ENCODE measurements around the gene TPPP2.
"Not testable (repeated sequence)": the region's sequence is repeated elsewhere in the genome, so short reads cannot be mapped to it uniquely, and the experiment has no call there.

The TPPP2 gene

GRCh38 chr14:21039585-21040369 lies 9.8 kb downstream of the TPPP2 start:
- DNase-seq, result no peak

DNA sequence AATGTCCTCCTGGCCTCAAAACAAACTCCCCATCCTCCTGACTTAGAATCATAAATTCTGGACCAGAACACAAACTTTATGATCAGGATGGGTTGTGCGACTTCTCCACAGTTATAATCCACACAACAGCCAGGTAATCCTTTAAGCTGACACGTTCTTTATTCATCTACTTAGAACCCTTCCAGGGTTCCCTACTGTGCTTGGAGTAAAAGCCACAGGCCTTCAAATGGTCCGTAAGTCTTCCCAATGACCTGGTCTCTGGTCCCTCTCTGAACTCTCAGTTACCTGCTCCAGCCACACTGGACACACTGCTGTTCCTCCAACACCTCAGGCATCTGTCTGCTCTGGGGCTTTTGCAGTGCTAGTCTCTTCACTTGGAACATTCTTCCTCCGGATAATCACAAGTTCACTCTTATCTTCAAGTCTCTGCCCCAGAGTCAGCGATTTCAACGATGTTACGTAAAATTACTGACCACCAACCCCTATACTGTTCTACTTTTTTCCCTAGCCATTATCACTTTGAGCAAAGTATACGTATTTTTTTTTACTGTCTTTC lies 10.4 kb downstream of the TPPP2 start:
- DNase-seq, result no peak

DNA sequence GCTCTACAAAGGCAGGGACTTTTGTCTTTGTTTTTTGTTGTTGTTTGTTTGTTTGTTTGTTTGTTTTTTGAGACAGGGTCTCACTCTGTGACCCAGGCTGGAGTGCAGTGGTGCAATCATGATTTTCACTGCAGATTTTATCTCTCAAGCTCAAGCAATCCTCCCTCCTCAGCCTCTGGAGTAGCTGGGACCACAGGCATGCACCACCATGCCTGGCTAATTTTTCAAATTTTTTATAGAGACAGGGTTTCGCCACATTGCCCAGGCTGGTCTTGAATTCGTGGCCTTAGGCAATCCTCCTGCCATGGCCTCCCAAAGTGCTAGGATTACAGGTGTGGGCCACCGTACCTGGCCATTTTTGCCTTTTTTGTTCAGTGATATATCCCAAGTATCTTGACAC lies 10.9 kb downstream of the TPPP2 start:
- DNase-seq, result not testable (repeated sequence)

GRCh38 chr14:21041676-21042433 lies 11.8 kb downstream of the TPPP2 start, which contains the start of gene RNASE7:
Gene RNASE7 (plus strand): TSS chr14:21042362. CDS start chr14:21042993, 631 bp downstream.
- DNase-seq, result no peak

DNA sequence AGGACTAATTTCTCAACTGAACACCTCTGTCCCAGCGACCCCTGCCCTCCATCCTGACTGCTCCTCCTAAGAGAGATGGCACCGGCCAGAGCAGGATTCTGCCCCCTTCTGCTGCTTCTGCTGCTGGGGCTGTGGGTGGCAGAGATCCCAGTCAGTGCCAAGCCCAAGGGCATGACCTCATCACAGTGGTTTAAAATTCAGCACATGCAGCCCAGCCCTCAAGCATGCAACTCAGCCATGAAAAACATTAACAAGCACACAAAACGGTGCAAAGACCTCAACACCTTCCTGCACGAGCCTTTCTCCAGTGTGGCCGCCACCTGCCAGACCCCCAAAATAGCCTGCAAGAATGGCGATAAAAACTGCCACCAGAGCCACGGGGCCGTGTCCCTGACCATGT lies 12.9 kb downstream of the TPPP2 start:
- no peak for DNase-seq

DNA sequence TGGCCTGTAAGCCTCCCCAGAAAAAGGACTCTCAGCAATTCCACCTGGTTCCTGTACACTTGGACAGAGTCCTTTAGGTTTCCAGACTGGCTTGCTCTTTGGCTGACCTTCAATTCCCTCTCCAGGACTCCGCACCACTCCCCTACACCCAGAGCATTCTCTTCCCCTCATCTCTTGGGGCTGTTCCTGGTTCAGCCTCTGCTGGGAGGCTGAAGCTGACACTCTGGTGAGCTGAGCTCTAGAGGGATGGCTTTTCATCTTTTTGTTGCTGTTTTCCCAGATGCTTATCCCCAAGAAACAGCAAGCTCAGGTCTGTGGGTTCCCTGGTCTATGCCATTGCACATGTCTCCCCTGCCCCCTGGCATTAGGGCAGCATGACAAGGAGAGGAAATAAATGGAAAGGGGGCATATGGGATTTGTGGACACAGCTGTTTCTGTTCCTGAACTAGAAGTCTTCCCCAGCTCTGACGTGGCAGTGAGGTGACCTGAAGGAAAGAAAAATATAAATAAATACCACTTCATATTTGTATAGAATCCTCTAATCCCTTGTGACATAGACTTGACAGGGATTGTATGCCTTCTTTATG lies 13.5 kb downstream of the TPPP2 start:
- DNase-seq, result no peak

- peak; percentile 20 for DNase-seq
Measured at GRCh38 chr14:21043974-21044618, 14.1 kb downstream of the TPPP2 start.

- DNase-seq, result no peak
Measured at GRCh38 chr14:21047378-21047781, 17.4 kb downstream of the TPPP2 start.

DNA sequence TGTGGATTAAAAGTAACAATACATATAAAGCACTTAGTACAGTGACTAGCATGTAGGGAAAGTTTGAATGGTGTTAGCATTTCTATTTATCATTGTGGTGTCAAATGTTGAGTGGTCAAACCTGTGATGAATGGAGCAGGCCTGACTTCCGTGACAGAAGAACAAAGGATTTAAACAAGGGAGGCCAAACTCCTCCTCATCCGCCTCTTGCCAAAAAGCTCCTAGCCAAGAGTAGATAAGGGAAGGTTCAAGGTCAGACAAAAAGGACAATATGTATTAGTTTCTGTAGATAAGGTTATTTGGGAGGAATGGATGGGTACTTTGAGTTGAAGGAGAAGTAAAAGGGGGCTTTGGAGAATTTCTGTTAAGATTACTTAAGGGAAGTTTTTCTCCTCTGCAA lies 18.6 kb downstream of the TPPP2 start:
- DNase-seq, result no peak

GRCh38 chr14:21049271-21049673 lies 19.3 kb downstream of the TPPP2 start:
- no peak for DNase-seq

GRCh38 chr14:21050597-21050996 lies 20.6 kb downstream of the TPPP2 start:
- DNase-seq, result no peak

DNA sequence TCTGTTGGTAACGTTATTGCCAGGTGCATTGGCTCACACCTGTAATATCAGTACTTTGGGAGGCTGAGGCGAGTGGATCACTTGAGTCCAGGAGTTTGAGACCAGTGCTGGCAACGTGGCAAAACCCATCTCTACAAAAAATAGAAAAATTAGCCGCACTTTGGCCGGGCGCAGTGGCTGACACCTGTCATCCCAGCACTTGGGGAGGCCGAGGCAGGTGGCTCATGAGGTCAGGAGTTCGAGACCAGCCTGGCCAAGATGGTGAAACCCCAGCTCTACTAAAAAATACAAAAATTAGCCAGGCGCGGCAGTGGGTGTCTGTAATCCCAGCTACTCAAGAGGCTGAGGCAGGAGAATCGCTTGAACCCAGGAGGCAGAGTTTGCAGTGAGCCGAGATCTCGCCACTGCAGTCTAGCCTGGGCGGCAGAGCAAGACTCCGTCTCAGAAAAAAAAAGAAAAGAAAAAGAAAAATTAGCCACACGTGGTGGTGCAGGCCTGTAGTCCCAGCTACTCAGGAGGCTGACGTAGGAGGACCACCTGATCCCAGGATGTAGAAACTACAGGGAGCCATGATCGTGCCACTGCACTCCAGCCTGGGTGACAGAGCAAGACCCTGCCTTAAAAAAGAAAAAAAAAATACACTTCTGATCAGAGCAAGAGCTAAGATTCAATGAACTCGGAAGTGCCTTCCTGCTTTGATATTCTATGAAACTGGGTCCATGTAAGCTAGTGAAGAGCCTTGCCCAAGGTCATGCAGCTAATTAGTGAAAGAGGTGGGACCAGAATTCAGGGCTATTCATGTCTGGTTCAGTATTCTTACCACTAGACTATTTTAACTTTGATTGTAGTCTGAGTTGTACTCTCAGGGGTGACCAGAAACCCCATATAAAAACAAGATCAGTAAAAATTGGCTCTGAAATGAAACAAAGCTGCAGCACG lies 23.4 kb downstream of the TPPP2 start:
- no peak for DNase-seq

DNA sequence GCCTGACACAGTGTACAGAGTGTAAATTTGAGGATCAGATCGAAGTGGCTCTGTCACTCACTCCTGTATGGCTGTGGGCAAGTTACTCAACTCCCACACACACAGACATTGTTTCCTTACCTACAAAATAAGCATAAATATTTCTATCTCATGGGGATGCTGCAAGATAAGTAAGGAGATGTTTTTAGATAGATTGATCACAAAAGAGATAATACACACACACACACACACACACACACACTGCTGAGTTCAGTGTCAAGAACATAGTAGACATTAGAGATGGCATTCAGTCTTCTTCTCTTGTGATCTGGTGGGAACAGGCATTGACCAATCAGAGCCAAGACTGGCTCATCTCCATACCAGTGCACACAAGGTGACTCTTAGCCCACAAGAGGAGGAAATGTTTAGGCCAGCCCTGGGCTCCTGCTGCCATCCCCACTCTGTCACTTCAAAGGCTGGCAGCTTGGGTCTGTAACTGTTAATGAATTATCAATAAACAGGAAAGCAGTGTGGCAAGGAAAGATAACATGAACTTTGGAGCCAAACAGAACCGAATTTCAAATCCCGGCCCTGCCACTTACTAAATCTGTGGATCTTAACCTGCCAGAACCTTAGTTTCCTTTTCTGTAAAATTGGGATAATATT lies 24.2 kb downstream of the TPPP2 start:
- DNase-seq, result no peak

GRCh38 chr14:21054768-21055145 lies 24.7 kb downstream of the TPPP2 start:
- no peak for DNase-seq

DNA sequence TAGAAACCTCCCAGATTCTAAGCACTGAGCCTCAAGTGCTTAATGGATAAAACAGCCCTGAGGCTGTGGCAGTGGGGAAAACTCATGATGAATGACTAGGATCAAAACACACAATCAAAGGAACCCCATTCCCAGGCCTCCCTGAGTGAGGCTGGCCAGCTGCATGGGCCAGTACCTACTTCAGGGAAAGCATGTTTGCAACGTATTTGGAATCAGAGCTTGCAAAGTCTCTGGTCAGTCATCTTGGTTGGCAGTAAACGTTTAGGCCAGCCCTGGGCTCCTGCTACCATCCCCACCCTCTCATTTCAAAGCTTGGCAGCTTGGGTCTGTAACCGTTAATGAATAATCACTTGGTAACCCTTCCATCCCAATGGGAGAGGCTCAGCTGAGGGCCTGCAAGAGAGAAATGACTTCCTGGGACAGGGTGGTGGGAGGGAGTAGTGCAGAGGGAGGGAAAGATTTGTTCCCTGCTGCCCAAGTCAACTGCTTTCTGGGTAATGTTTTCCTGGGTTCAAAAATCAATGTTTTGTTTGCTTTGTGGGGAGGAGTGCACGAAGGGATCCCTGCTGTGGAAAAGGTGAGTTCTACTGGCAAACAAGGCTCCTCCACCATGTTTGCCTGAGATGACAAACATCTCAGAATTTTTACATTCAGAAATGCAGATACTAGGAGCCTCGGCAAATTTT lies 25.6 kb downstream of the TPPP2 start:
- DNase-seq, result no peak

DNA sequence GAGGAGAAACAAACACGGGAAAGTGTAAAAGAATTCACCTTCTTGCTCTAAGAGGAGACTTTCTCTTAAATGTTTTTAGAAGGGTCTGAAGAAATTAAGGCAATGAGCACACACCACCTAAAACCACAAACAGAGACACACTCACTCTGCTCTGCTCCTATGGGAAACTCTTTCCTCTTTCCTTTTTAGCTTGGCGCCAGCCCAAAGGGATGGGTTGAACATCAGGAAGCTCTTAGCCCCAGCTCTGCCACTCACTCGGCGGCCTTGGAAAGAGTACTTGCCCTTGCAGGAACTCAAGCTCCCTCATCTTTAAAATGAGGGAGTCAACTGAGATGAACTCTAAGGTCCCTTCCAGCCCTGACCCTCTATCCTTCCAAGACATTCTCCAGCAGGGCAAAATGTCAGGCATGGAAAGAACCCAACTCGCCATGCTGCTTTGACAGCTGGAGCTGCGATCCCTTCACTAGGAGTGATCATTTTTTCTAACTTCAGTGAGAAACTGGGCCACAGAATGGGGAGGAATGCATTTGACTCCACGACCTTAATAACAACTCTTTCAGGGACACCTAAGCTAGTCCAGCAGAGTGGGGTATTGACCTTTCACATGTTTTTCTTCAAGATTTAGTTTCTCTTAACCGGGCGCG lies 26.6 kb downstream of the TPPP2 start:
- DNase-seq, result no peak

- DNase-seq, result no peak
Measured at GRCh38 chr14:21057803-21058675, 28.0 kb downstream of the TPPP2 start, which contains the start of gene RNASE8. Gene RNASE8 (plus strand): TSS chr14:21057822. CDS start chr14:21057893, 71 bp downstream.

DNA sequence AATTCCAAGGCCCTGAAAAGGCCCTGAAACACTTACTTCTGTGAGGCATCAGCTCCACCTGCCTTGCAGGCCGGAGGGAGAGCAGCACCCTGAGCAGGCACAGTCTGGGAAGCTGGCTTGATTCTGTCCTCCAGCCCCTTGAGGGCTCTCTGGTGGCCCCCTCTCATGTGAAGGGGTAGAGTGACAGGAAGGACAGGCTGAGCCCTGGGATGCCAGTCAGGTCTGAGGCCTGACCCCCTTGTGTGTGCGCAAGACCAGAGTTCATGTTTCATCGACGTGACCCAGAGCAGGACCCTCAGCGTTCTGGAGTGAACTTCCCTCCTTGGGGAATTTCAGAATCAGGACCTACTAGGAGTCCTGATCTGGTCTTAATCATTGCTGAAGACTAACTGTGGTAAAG lies 28.9 kb downstream of the TPPP2 start:
- no peak for DNase-seq

Measured in NCI-H2029 (cell line).